Karpas-422 (cell line): ENCODE data around the gene ANKS1A. TPM values are rescaled to one million over a fixed set of nuclear protein-coding genes. Genes with fewer than 3 reads are reported as not detected.

ENCODE experiments used
- DNase-seq: peaks from one replicate; pipeline ENCODE4 v3.0.0-alpha.2; 2015
- H2AFZ ChIP-seq: fragments of 200-600 bp; sonication (generic); 2 replicates; pipeline ENCODE4 v1.6.1; 2014; ENCODE audit warnings: antibody characterized with exemption, low read length, mixed read lengths
- H3K27ac ChIP-seq: fragments of 200-600 bp; sonication (generic); 2 replicates; pipeline ENCODE4 v1.5.1; 2014; ENCODE audit warnings: mild to moderate bottlenecking, low read length, moderate library complexity
- H3K27me3 ChIP-seq: fragments of 200-600 bp; sonication (generic); 2 replicates; pipeline ENCODE4 v1.6.1; 2014; ENCODE audit warnings: low read length, mixed read lengths
- H3K36me3 ChIP-seq: fragments of 200-600 bp; sonication (generic); 2 replicates; pipeline ENCODE4 v1.6.1; 2014; ENCODE audit warnings: low read length, mixed read lengths; ENCODE audit not compliant: insufficient read depth
- H3K4me1 ChIP-seq: fragments of 200-600 bp; sonication (generic); 2 replicates; pipeline ENCODE4 v1.6.1; 2014; ENCODE audit warnings: mild to moderate bottlenecking, low read length, mixed read lengths
- H3K4me2 ChIP-seq: fragments of 200-600 bp; sonication (generic); 2 replicates; pipeline ENCODE4 v1.6.1; 2014; ENCODE audit warnings: low read length, low read depth, mild to moderate bottlenecking; ENCODE audit not compliant: poor library complexity, severe bottlenecking
- H3K4me3 ChIP-seq: fragments of 200-600 bp; sonication (generic); 2 replicates; pipeline ENCODE4 v1.5.1; 2014; ENCODE audit warnings: mild to moderate bottlenecking, antibody characterized with exemption, low read length, mixed read lengths
- H3K79me2 ChIP-seq: fragments of 200-600 bp; sonication (generic); 2 replicates; pipeline ENCODE4 v1.6.1; 2014; ENCODE audit warnings: mild to moderate bottlenecking, low read length, mixed read lengths
- H3K9ac ChIP-seq: fragments of 200-600 bp; sonication (generic); 2 replicates; pipeline ENCODE4 v1.6.0; 2014; ENCODE audit warnings: low read length
- H3K9me2 ChIP-seq: fragments of 200-600 bp; sonication (generic), shearing (Covaris generic); replicated peaks from 2 replicates; pipeline ENCODE4 v1.6.0; 2014; ENCODE audit warnings: mild to moderate bottlenecking, low read length, moderate library complexity; ENCODE audit not compliant: insufficient read depth
- H3K9me3 ChIP-seq: fragments of 300-700, 200-600 bp; sonication (generic); 2 replicates; pipeline ENCODE4 v1.6.1; 2014; ENCODE audit warnings: low read length, mixed read lengths
- H4K20me1 ChIP-seq: fragments of 200-600 bp; sonication (generic); 2 replicates; pipeline ENCODE4 v1.6.1; 2014; ENCODE audit warnings: mild to moderate bottlenecking, antibody characterized with exemption, low read length, low read depth; ENCODE audit not compliant: insufficient read depth
- total RNA-seq: library from RNA; depleted of rRNA; stranded (reverse); fragments of >200 nt; shearing (Covaris generic); gene quantifications from 2 replicates; pipeline ENCODE4 v1.2.3, GENCODE V29; 2014; ENCODE audit warnings: low replicate concordance

The ANKS1A gene
- total RNA-seq, 1 experiment from 2014 or later: 7.0 TPM

DNA sequence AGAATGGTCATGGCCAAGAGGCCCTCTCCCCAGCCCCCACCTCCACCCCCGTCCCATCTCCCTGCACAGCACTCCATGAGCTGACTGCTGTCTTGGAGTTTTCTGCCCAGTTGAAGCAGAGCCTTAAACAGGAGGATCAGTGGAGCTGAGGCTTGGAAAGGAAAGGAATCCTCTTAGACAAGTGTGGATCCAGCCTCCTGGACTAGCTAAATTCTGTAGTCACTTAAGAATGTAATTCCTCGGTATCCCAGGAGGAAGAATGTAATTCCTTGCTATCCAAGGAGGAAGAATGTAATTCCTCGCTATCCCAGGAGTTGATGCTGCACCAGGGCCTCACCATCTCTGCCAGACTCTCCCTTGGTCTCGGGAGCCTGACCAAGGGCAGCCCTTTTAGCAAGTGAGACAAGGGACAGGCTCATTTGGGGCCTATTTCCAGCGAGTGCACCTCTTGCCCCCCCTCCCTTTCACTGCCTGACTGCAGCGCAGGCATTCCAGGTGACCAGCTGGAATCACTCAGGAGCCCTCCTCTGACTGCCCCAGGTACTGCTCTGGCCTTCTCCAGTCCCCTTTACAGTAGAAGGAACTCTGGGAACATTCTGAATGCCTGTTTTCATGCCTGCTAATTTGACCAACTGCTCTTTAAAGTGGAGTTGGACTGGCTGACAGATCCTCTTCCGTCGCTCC lies 175.8 kb downstream of the ANKS1A start:
- Histone ChIP-seq H3K9me2 (no peaks in the 10 kb centered on the region), H3K4me3 (no peak overlapping the region), H3K36me3 (no peaks in the 10 kb centered on the region), H2AFZ (no peak overlapping the region), H3K4me1 (peaks cover 5% of the 10 kb centered on the region; the same call in 1 of the 2 replicates), H3K79me2 (no peaks in the 10 kb centered on the region), H3K9ac (no peak overlapping the region), H4K20me1 (no peaks in the 10 kb centered on the region), H3K4me2 (no peak overlapping the region), H3K9me3 (no peaks in the 10 kb centered on the region), H3K27ac (no peak overlapping the region), H3K27me3 (no peaks in the 10 kb centered on the region)
- DNase-seq: no peak

DNA sequence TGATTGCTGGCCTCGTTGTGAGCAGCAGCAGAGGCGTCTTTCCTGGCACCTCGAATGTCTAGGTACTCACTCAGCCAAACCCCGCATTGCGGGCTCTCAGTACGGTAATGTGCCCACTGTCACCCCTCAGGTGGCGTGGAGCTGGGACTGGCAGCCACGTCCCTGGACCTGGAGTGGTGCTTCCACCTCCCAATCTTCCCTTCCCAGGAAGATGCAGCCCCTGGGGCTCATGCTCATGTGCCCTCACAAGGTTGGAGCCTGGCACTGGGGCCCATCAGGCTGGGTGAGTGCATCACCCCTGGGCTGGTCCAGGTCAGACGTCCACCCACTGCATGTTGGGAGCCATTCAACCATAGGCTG lies 176.4 kb downstream of the ANKS1A start:
- H3K36me3 ChIP-seq: no peaks in the 10 kb centered on the region

DNA sequence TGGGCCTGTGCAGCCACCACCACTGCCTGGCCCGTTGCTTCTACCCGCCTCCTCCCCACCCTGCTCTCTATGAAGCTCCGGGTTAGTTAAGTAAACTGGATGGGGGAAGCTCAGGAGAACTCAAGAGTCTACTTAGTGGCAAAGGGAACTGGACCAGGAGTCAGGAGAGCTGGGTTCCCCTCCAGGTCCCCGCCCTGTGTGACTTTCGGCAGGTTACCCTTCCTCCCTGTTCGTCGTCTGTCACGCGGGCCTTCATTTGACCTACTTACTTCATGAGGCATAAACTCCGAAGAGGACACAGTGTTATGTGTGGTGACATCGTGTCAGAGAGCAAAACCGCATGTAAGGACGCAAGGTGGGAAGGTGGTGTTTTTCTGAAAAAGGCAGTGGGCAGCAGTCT lies 176.8 kb downstream of the ANKS1A start:
- Histone ChIP-seq H3K4me1 (peaks cover 5% of the 10 kb centered on the region; the same call in 1 of the 2 replicates), H3K27me3 (no peaks in the 10 kb centered on the region), H3K27ac (no peak overlapping the region), H3K9me3 (no peaks in the 10 kb centered on the region), H4K20me1 (no peaks in the 10 kb centered on the region), H3K79me2 (no peaks in the 10 kb centered on the region), H2AFZ (no peak overlapping the region), H3K4me2 (no peak overlapping the region), H3K4me3 (no peak overlapping the region), H3K9me2 (no peaks in the 10 kb centered on the region), H3K36me3 (no peaks in the 10 kb centered on the region), H3K9ac (no peak overlapping the region)
- no peak for DNase-seq

More for the DNA sequence above, 176.4 kb downstream of the ANKS1A start:
- no peak overlapping the region for H3K4me3 ChIP-seq
- H3K9me3 ChIP-seq: no peaks in the 10 kb centered on the region
- no peak overlapping the region for H3K9ac ChIP-seq
- no peak overlapping the region for H2AFZ ChIP-seq
- H3K27ac ChIP-seq: no peak overlapping the region
- H3K27me3 ChIP-seq: no peaks in the 10 kb centered on the region
- DNase-seq: no peak
- no peaks in the 10 kb centered on the region for H3K79me2 ChIP-seq
- no peaks in the 10 kb centered on the region for H4K20me1 ChIP-seq
- peaks cover 5% of the 10 kb centered on the region; the same call in 1 of the 2 replicates for H3K4me1 ChIP-seq
- no peak overlapping the region for H3K4me2 ChIP-seq
- H3K9me2 ChIP-seq: no peaks in the 10 kb centered on the region

DNA sequence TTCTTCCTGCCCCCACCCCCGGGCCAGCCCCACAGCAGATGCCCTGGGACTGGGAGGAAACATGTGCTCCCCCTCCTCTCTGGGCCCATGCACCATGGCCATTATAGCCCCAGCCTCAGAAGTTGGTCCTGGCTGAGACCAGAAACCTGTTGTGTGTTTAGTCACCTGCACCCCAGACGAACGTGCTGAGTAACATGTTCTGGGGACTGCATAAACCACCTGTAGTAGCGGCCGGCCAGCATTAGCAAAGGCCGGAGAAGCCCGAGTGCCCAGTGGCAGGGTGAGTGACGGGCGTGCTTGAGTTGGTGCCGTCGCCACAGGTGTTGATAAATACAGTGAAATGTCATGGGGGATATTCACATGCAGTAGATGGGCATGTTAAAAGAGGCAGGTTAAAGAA lies 178.2 kb downstream of the ANKS1A start:
- Histone ChIP-seq H3K36me3 (no peaks in the 10 kb centered on the region), H4K20me1 (no peaks in the 10 kb centered on the region), H3K4me1 (peaks cover 5% of the 10 kb centered on the region; the same call in 1 of the 2 replicates), H3K9ac (no peak overlapping the region), H3K4me2 (no peak overlapping the region), H3K27me3 (no peaks in the 10 kb centered on the region), H3K4me3 (no peak overlapping the region), H2AFZ (no peak overlapping the region), H3K9me2 (no peaks in the 10 kb centered on the region), H3K27ac (no peak overlapping the region), H3K9me3 (no peaks in the 10 kb centered on the region), H3K79me2 (no peaks in the 10 kb centered on the region)
- DNase-seq: no peak

DNA sequence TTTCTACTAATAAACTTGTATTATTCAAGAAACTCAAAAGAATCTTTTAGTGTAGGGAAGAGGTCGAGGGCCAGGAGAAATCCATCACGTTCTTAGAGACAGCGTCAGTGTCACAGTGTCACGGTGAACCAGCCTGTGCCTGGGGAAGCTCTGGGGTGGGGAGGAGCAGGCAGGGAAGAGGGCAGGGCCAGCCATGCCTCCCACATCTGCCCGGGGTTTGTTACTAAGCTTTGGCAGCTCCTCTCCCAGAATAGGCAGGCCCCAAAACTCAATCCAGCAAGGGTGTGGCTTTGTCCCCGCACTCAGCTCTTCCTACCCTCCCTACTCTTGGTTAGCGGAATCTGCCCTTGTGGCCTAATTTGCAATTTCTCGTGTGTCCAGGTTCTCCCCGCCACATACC lies 179.2 kb downstream of the ANKS1A start:
- Histone ChIP-seq H3K9me3 (no peaks in the 10 kb centered on the region), H3K9ac (no peak overlapping the region), H2AFZ (no peak overlapping the region), H3K4me2 (no peak overlapping the region), H3K4me3 (no peak overlapping the region), H3K27me3 (no peaks in the 10 kb centered on the region), H3K9me2 (no peaks in the 10 kb centered on the region), H3K79me2 (no peaks in the 10 kb centered on the region), H3K4me1 (peaks cover 5% of the 10 kb centered on the region; the same call in 1 of the 2 replicates), H4K20me1 (no peaks in the 10 kb centered on the region), H3K36me3 (no peaks in the 10 kb centered on the region), H3K27ac (no peak overlapping the region)
- no peak for DNase-seq

DNA sequence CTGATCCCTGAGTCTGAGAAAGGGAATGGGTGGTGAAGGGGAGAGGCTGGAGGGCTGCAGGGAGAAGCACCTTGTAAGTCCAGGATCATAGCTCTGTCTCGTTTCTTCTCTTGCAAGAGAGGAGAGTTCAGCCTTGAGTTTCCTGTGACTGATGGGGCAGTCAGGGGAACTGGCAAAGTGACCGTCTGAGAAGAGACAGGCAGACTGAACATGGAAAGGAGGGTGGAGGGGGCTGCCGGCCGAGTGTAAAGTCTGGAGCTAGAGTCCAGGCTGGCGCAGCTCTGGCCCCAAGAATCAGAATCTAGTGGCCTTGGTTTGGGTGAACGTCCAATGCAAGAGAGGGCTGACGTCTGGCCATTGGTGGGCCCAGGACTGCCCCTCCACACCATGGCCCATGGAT lies 179.6 kb downstream of the ANKS1A start:
- Histone ChIP-seq H3K27ac (no peak overlapping the region), H3K9ac (no peak overlapping the region)

DNA sequence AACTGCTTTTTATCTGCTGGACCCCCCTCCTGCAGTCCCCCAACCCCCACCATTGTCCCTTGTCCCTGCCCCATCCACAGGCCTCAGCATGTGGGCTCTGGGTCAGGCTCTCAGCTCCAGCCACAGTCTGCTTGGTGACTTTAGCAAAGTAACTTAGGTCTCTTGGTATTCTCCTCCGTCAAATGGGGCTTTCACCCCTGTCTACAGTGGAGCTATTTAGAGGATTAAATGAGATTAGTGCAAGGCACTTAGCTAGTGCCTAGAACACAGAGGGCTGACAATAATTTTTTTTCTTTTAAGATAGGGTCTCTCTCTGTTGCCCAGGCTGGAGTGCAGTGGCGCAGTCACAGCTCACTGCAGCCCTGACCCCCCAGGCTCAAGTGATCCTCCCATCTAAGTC lies 180.2 kb downstream of the ANKS1A start:
- Histone ChIP-seq H3K79me2 (no peaks in the 10 kb centered on the region), H2AFZ (no peak overlapping the region), H3K9me2 (no peaks in the 10 kb centered on the region), H3K4me2 (no peak overlapping the region), H3K36me3 (no peaks in the 10 kb centered on the region), H3K27ac (no peak overlapping the region), H4K20me1 (no peaks in the 10 kb centered on the region), H3K9me3 (no peaks in the 10 kb centered on the region), H3K9ac (no peak overlapping the region), H3K4me1 (peaks cover 5% of the 10 kb centered on the region; the same call in 1 of the 2 replicates), H3K27me3 (no peaks in the 10 kb centered on the region), H3K4me3 (no peak overlapping the region)
- no peak for DNase-seq

More for the DNA sequence above, 179.6 kb downstream of the ANKS1A start:
- no peak overlapping the region for H2AFZ ChIP-seq
- no peaks in the 10 kb centered on the region for H3K36me3 ChIP-seq
- H3K9me2 ChIP-seq: no peaks in the 10 kb centered on the region
- H3K79me2 ChIP-seq: no peaks in the 10 kb centered on the region
- H3K27me3 ChIP-seq: no peaks in the 10 kb centered on the region
- H3K9me3 ChIP-seq: no peaks in the 10 kb centered on the region
- H3K4me1 ChIP-seq: peaks cover 5% of the 10 kb centered on the region; the same call in 1 of the 2 replicates
- no peak overlapping the region for H3K4me2 ChIP-seq
- H3K4me3 ChIP-seq: no peak overlapping the region
- H4K20me1 ChIP-seq: no peaks in the 10 kb centered on the region
- no peak for DNase-seq

DNA sequence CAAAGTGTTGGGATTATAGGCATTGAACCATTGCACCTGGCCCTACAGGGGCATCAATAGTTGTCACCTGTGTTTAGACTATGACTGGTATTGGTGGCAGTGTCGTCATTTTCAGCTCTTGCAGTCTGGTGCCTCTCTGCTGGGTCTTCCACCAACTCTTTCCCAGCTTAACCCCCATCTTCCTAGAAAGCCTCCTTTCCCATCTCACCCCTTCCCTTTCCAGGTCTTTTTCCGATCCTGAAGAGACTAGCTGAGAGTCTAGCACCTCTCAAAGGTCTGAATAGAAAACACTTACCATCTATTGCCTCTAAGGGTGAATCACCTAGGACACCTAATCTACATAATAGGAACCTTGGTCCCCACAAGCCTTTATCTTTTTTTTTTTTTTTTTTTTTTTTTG lies 181.1 kb downstream of the ANKS1A start:
- Histone ChIP-seq H2AFZ (no peak overlapping the region), H3K4me2 (no peak overlapping the region), H3K9me3 (no peaks in the 10 kb centered on the region), H3K27ac (no peak overlapping the region), H3K36me3 (no peaks in the 10 kb centered on the region), H3K9ac (no peak overlapping the region), H4K20me1 (no peaks in the 10 kb centered on the region), H3K27me3 (no peaks in the 10 kb centered on the region), H3K4me1 (peaks cover 5% of the 10 kb centered on the region; the same call in 1 of the 2 replicates), H3K79me2 (no peaks in the 10 kb centered on the region), H3K4me3 (no peak overlapping the region), H3K9me2 (no peaks in the 10 kb centered on the region)
- no peak for DNase-seq
